ENCODE data around the gene PPP4R4. TPM values are rescaled to one million over a fixed set of nuclear protein-coding genes. Genes with fewer than 3 reads are reported as not detected.
A peak's percentile ranks its signal among the peaks of the same experiment; 100 is the strongest.

Gene PPP4R4
- total RNA-seq, 1 donor from 2014 or later, result 1.9 TPM

- DNase-seq (ENCODE audit: extremely low spot score, unreplicated experiment), result no peak
- Mint-ChIP-seq H3K36me3 (no peaks in the 10 kb centered on the region), H3K27ac (no peak overlapping the region)
Measured at GRCh38 chr14:94175011-94175745, 1.1 kb downstream of the PPP4R4 start.

GRCh38 chr14:94175747-94176146, 1.6 kb downstream of the PPP4R4 start:
- no peak for TF ChIP-seq CTCF (conservative IDR thresholded peaks at IDR 0.05)
- Mint-ChIP-seq H3K4me1 (ENCODE audit: unreplicated experiment) (peaks cover 7% of the 10 kb centered on the region), H3K36me3 (no peaks in the 10 kb centered on the region), H3K9me3 (no peaks in the 10 kb centered on the region), H3K4me3 (peak overlapping the region; percentile 83), H3K27me3 (peaks cover 85% of the 10 kb centered on the region), H3K27ac (no peak overlapping the region)
- DNase-seq (ENCODE audit: extremely low spot score, unreplicated experiment), result no peak

More at GRCh38 chr14:94175011-94175745, 1.1 kb downstream of the PPP4R4 start:
- H3K4me3 Mint-ChIP-seq, result peak overlapping the region; percentile 83
- peaks cover 80% of the 10 kb centered on the region for H3K27me3 Mint-ChIP-seq
- peaks cover 7% of the 10 kb centered on the region for H3K4me1 Mint-ChIP-seq (ENCODE audit: unreplicated experiment)
- no peaks in the 10 kb centered on the region for H3K9me3 Mint-ChIP-seq
- TF ChIP-seq CTCF (conservative IDR thresholded peaks at IDR 0.05), result no peak

- DNase-seq (ENCODE audit: extremely low spot score, unreplicated experiment), result no peak
- Mint-ChIP-seq H3K27me3 (peaks cover 81% of the 10 kb centered on the region), H3K36me3 (no peaks in the 10 kb centered on the region), H3K4me3 (no peak overlapping the region), H3K27ac (no peak overlapping the region), H3K9me3 (no peaks in the 10 kb centered on the region), H3K4me1 (ENCODE audit: unreplicated experiment) (peaks cover 2% of the 10 kb centered on the region)
- TF ChIP-seq CTCF (conservative IDR thresholded peaks at IDR 0.05), result no peak
Measured at GRCh38 chr14:94176808-94177207, 2.7 kb downstream of the PPP4R4 start.

GRCh38 chr14:94177806-94178205, 3.7 kb downstream of the PPP4R4 start:
- H3K36me3 Mint-ChIP-seq, result no peaks in the 10 kb centered on the region
- no peaks in the 10 kb centered on the region for H3K9me3 Mint-ChIP-seq
- H3K4me3 Mint-ChIP-seq, result no peak overlapping the region
- DNase-seq (ENCODE audit: extremely low spot score, unreplicated experiment), result no peak
- no peaks in the 10 kb centered on the region for H3K4me1 Mint-ChIP-seq (ENCODE audit: unreplicated experiment)
- peak; percentile 27 for TF ChIP-seq CTCF (conservative IDR thresholded peaks at IDR 0.05)
- peaks cover 71% of the 10 kb centered on the region for H3K27me3 Mint-ChIP-seq
- H3K27ac Mint-ChIP-seq, result no peak overlapping the region

GRCh38 chr14:94179244-94179643, 5.1 kb downstream of the PPP4R4 start:
- no peaks in the 10 kb centered on the region for H3K9me3 Mint-ChIP-seq
- DNase-seq (ENCODE audit: extremely low spot score, unreplicated experiment), result no peak
- H3K27ac Mint-ChIP-seq, result no peak overlapping the region
- TF ChIP-seq CTCF (conservative IDR thresholded peaks at IDR 0.05), result no peak
- H3K27me3 Mint-ChIP-seq, result peaks cover 66% of the 10 kb centered on the region
- no peak overlapping the region for H3K4me3 Mint-ChIP-seq
- H3K4me1 Mint-ChIP-seq (ENCODE audit: unreplicated experiment), result no peaks in the 10 kb centered on the region
- H3K36me3 Mint-ChIP-seq, result no peaks in the 10 kb centered on the region

Data from type B pancreatic cell (in vitro differentiated cells).